KBM-7 (cell line): ENCODE results near the gene OBP2A.
"Not testable (repeated sequence)": the region's sequence is repeated elsewhere in the genome, so short reads cannot be mapped to it uniquely, and the experiment has no call there.

Experiments
- DNase-seq: peaks from one replicate; pipeline ENCODE4 v3.0.0-alpha.2; 2015
- in situ Hi-C: fragments of 300-500 bp; cut with MboI; formaldehyde crosslinking; loops from 2 replicates; pipeline ENCODE4 v1.14.3; 2020; ENCODE audit warnings: low sequenced_read_pairs, low pct_unique_long_range_greater_than_20kb, mixed read lengths

Gene OBP2A, protein sequence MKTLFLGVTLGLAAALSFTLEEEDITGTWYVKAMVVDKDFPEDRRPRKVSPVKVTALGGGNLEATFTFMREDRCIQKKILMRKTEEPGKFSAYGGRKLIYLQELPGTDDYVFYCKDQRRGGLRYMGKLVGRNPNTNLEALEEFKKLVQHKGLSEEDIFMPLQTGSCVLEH

GRCh38 chr9:135545646-135546176, at the start of gene OBP2A:
OBP2A (plus strand) TSS chr9:135546126; CDS start chr9:135546181, 55 bp downstream.
- in situ Hi-C loops, DNase-seq: not testable (repeated sequence)

- DNase-seq, result no peak
- in situ Hi-C loops, result no loop called here
Observed at GRCh38 chr9:135498381-135499126, 47.4 kb upstream of the OBP2A start.

DNA sequence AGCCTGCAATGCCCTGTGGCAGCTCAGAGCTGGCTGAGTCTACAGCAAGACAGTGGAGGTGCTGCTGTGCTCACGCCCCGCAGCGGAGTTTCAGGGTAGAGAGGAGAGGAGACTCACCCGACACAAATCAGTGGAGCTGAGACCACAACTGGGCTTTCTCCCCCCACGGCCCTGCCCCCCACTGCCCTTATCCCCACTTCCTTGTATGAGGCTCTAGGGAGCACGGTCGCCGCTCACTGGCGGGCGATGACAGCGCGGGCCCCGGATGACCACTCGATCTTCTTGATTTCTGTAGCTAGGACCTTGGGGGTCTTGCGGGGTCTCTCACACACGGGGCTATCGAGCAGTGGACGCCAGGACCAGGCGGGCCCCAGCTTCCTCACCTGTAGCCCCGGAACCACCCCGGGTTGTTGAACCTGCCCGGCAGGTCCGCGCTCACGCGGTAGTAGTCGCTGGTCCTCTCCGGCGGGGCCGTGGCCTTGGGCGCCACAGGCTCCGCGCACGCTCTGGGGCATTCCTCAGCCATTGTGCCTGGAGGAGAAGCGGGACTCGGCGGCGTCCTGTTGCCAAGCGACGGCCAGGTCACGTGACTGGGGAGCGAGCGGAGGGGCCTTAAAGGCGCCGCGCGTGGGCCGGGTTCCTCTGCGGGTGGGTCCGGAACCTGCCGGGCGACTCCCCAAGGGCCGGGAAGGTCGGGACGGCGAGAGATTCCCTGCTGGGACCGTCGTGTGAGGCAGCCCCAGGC, 46.4 kb upstream of the OBP2A start:
- peak; percentile 84 for DNase-seq
- in situ Hi-C loops, result no loop called here

DNA sequence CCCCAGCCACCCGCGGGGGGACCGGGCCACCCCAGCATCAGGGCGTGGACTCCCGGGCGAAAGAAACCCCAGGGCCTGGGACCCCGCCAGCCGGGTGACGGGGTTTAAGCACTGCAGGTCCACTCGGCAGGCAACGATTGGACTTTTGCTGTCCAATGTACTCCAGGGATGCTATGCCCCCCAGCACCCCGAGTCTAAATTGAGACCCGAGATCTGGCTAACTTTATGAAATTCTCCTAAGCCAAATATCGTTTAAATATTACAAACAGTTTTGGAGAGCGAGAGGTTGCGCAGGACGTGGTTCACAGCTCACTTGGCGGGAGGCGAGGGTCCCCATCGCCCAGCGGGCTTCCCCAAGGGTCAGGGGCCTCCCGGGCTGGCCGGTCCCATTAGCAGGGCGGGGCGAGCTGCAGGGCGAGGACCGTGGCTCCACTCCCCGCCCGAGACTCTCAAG, 45.8 kb upstream of the OBP2A start:
- in situ Hi-C loops, result no loop called here
- no peak for DNase-seq

GRCh38 chr9:135500525-135501260, 45.2 kb upstream of the OBP2A start, which contains the start of gene MRPS2:
MRPS2 (plus strand) TSS chr9:135500682; CDS start chr9:135500711, 29 bp downstream.
- in situ Hi-C loops, result no loop called here
- peak; percentile 77 for DNase-seq

GRCh38 chr9:135501261-135502167, 44.4 kb upstream of the OBP2A start:
- DNase-seq, result no peak
- in situ Hi-C loops, result no loop called here

GRCh38 chr9:135502168-135502872, 43.6 kb upstream of the OBP2A start:
- DNase-seq, result no peak
- in situ Hi-C loops, result no loop called here

DNA sequence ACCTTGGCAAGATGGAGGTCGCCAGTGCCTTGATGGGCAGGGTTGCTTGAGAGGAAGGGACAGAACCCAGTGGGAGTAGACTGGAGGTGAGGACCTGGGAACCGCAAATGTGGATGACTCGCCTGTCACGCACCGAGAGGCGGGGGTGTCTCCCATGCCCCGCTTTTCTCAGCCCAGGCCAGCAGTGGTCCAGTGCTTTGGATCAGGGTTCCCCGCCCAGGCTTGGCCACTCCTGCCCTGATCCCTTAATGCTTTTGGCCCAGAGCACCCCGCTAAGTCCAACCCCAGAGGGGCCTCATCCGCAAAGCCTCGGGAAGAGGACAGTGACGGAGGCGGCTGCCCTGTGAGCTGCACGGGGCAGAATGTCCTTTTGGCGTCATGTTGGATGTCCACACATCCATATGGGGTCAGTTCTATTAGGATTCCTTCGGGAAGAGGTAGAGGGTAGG, 43.0 kb upstream of the OBP2A start:
- in situ Hi-C loops, result no loop called here

DNA sequence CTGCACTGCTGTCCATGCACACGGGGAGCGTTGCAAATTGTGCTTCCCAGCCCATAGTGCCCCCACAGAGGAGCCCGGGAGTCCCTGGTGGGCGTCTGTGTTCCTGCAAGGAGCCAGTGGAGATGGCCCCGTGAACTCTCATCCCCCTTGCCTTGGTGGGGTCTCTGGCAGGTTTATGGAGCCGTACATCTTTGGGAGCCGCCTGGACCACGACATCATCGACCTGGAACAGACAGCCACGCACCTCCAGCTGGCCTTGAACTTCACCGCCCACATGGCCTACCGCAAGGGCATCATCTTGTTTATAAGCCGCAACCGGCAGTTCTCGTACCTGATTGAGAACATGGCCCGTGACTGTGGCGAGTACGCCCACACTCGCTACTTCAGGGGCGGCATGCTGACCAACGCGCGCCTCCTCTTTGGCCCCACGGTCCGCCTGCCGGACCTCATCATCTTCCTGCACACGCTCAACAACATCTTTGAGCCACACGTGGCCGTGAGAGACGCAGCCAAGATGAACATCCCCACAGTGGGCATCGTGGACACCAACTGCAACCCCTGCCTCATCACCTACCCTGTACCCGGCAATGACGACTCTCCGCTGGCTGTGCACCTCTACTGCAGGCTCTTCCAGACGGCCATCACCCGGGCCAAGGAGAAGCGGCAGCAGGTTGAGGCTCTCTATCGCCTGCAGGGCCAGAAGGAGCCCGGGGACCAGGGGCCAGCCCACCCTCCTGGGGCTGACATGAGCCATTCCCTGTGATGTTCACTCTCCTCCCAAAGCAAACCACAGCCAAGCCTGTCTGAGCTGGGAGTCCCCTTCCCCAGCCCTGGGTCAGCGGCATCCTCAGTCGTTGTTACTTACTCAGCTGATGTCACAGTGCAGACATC, 42.3 kb upstream of the OBP2A start:
- no peak for DNase-seq
- in situ Hi-C loops, result no loop called here

More for the DNA sequence above, 43.0 kb upstream of the OBP2A start:
- no peak for DNase-seq

- in situ Hi-C loops, result no loop called here
- peak; percentile 52 for DNase-seq
Observed at GRCh38 chr9:135504262-135505243, 41.4 kb upstream of the OBP2A start.

- DNase-seq, result no peak
- in situ Hi-C loops, result no loop called here
Observed at GRCh38 chr9:135505406-135506187, 40.3 kb upstream of the OBP2A start.

GRCh38 chr9:135506327-135507103, 39.4 kb upstream of the OBP2A start:
- in situ Hi-C loops, result no loop called here
- peak; percentile 30 for DNase-seq

GRCh38 chr9:135507104-135508035, 38.6 kb upstream of the OBP2A start:
- no peak for DNase-seq
- in situ Hi-C loops, result no loop called here
